NCI-H82 treated with DMSO at 0.1 percent for 48 hours (cell line): ENCODE measurements around the gene SLCO1B1.
A peak's percentile ranks its signal among the peaks of the same experiment; 100 is the strongest.
"Not testable (repeated sequence)": the region's sequence is repeated elsewhere in the genome, so short reads cannot be mapped to it uniquely, and the experiment has no call there.

Experiments
- DNase-seq: peaks from one replicate; lab custom pipeline; 2025; ENCODE audit not compliant: unreplicated experiment; lab: John Stamatoyannopoulos, UW

Gene SLCO1B1

GRCh38 chr12:21130998-21131397 is at the start of gene SLCO1B1:
SLCO1B1 (plus strand) TSS chr12:21131194; CDS start chr12:21141575, 10,381 bp downstream.
- DNase-seq: no peak

- not testable (repeated sequence) for DNase-seq
Observed at GRCh38 chr12:21084753-21085152, 46.2 kb upstream of the SLCO1B1 start.

- no peak for DNase-seq
Observed at GRCh38 chr12:21111732-21112131, 19.3 kb upstream of the SLCO1B1 start.

- DNase-seq: no peak
Observed at GRCh38 chr12:21113266-21113665, 17.7 kb upstream of the SLCO1B1 start.

- no peak for DNase-seq
Observed at GRCh38 chr12:21117995-21118394, 13.0 kb upstream of the SLCO1B1 start.

- DNase-seq: no peak
Observed at GRCh38 chr12:21118760-21119159, 12.2 kb upstream of the SLCO1B1 start.

- DNase-seq: no peak
Observed at GRCh38 chr12:21129351-21129750, 1.6 kb upstream of the SLCO1B1 start.

- no peak for DNase-seq
Observed at GRCh38 chr12:21129906-21130305, 1.1 kb upstream of the SLCO1B1 start.

GRCh38 chr12:21137318-21137999 is 6.5 kb downstream of the SLCO1B1 start:
- DNase-seq: not testable (repeated sequence)

GRCh38 chr12:21138016-21138415 is 7.0 kb downstream of the SLCO1B1 start:
- DNase-seq: no peak

GRCh38 chr12:21144309-21144708 is 13.3 kb downstream of the SLCO1B1 start:
- DNase-seq: no peak

GRCh38 chr12:21149861-21150260 is 18.9 kb downstream of the SLCO1B1 start:
- DNase-seq: not testable (repeated sequence)

- DNase-seq: no peak
Observed at GRCh38 chr12:21151184-21151583, 20.2 kb downstream of the SLCO1B1 start.

GRCh38 chr12:21155522-21156351 is 24.7 kb downstream of the SLCO1B1 start:
- no peak for DNase-seq

GRCh38 chr12:21165048-21165447 is 34.1 kb downstream of the SLCO1B1 start:
- peak; percentile 83 for DNase-seq

- peak; percentile 72 for DNase-seq
Observed at GRCh38 chr12:21169878-21170472, 39.0 kb downstream of the SLCO1B1 start.

GRCh38 chr12:21172079-21172478 is 41.1 kb downstream of the SLCO1B1 start:
- no peak for DNase-seq

- DNase-seq: no peak
Observed at GRCh38 chr12:21183721-21184275, 52.8 kb downstream of the SLCO1B1 start.

GRCh38 chr12:21190016-21190415 is 59.0 kb downstream of the SLCO1B1 start:
- no peak for DNase-seq

- DNase-seq: not testable (repeated sequence)
Observed at GRCh38 chr12:21214433-21214832, 83.4 kb downstream of the SLCO1B1 start.

- DNase-seq: no peak
Observed at GRCh38 chr12:21219206-21219605, 88.2 kb downstream of the SLCO1B1 start.

- DNase-seq: no peak
Observed at GRCh38 chr12:21220266-21220665, 89.3 kb downstream of the SLCO1B1 start.
